Measurements from ENCODE around the gene ANXA8.
"Not testable (repeated sequence)": the region's sequence is repeated elsewhere in the genome, so short reads cannot be mapped to it uniquely, and the experiment has no call there.

DNA sequence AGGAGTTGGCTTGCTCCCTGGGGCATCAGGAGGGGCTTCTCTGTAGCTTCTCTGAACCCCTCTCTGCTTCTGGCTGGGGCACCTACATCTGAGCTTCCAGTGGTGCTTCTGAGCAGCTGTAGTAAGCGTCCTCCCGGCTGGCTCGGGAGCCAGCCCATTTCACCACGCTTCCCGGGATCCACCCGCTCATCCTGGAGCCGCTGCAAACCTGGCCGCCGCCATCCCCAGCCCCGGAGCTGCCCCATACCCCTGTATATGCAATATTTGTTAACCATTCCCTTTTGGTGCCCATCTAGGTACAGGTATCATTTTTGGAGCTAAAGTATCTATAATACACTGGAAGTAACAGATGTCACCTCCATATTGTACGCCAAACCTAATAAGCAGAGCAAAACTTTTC, 871 bp upstream of the ANXA8 start:
- TF ChIP-seq TAF1 (IDR thresholded peaks at IDR 0.05; ENCODE audit: low read depth, low read length); POLR2A (IDR thresholded peaks at IDR 0.05; ENCODE audit: low read depth, low read length); SPI1 (IDR thresholded peaks at IDR 0.05; ENCODE audit: low read depth, low read length); POLR2AphosphoS5 (IDR thresholded peaks at IDR 0.05; ENCODE audit: low read depth, low read length); PAX5 (IDR thresholded peaks at IDR 0.05; ENCODE audit: insufficient read depth, low read length, severe bottlenecking); POU2F2 (IDR thresholded peaks at IDR 0.05; ENCODE audit: low read depth, low read length): not testable (repeated sequence)
